ENCODE measurements around the gene KDM1B.

Gene KDM1B

GRCh38 chr6:18263418-18264218, 108.4 kb downstream of the KDM1B start:
- H3K27me3 Mint-ChIP-seq = no peaks in the 10 kb centered on the region
- H3K4me1 Mint-ChIP-seq (ENCODE audit: low read depth) = peaks cover 54% of the 10 kb centered on the region
- H3K27ac Mint-ChIP-seq = peak overlapping the region; percentile 96
- peak; percentile 67 for DNase-seq
- H3K4me3 Mint-ChIP-seq = peak overlapping the region; percentile 89
- H3K36me3 Mint-ChIP-seq (ENCODE audit: low read depth) = peaks cover 56% of the 10 kb centered on the region
- no peaks in the 10 kb centered on the region for H3K9me3 Mint-ChIP-seq

- H3K27ac Mint-ChIP-seq = peak within 1 kb of the TSS; percentile 97
- H3K9me3 Mint-ChIP-seq = no peaks in the 10 kb centered on the region
- H3K27me3 Mint-ChIP-seq = no peaks in the 10 kb centered on the region
- peak within 1 kb of the TSS; percentile 89 for H3K4me3 Mint-ChIP-seq
- peaks cover 51% of the 10 kb centered on the region for H3K36me3 Mint-ChIP-seq (ENCODE audit: low read depth)
- peak; percentile 91 for DNase-seq
- peaks cover 50% of the 10 kb centered on the region for H3K4me1 Mint-ChIP-seq (ENCODE audit: low read depth)
Observed at GRCh38 chr6:18264219-18264922, 109.1 kb downstream of the KDM1B start, which contains the start of gene DEK. TSS of gene DEK (minus strand) at chr6:18264530. CDS start at chr6:18263987, 543 bp downstream.

GRCh38 chr6:18264923-18265377, 109.7 kb downstream of the KDM1B start:
- peak overlapping the region; percentile 89 for H3K4me3 Mint-ChIP-seq
- no peaks in the 10 kb centered on the region for H3K27me3 Mint-ChIP-seq
- peak overlapping the region; percentile 97 for H3K27ac Mint-ChIP-seq
- peaks cover 44% of the 10 kb centered on the region for H3K4me1 Mint-ChIP-seq (ENCODE audit: low read depth)
- H3K36me3 Mint-ChIP-seq (ENCODE audit: low read depth) = peaks cover 46% of the 10 kb centered on the region
- no peak for DNase-seq
- no peaks in the 10 kb centered on the region for H3K9me3 Mint-ChIP-seq

GRCh38 chr6:18265787-18266522, 110.7 kb downstream of the KDM1B start:
- H3K36me3 Mint-ChIP-seq (ENCODE audit: low read depth) = peaks cover 35% of the 10 kb centered on the region
- peaks cover 34% of the 10 kb centered on the region for H3K4me1 Mint-ChIP-seq (ENCODE audit: low read depth)
- H3K4me3 Mint-ChIP-seq = peak overlapping the region; percentile 89
- H3K27ac Mint-ChIP-seq = peak overlapping the region; percentile 97
- H3K27me3 Mint-ChIP-seq = no peaks in the 10 kb centered on the region
- no peaks in the 10 kb centered on the region for H3K9me3 Mint-ChIP-seq
- no peak for DNase-seq

GRCh38 chr6:18266523-18266912, 111.3 kb downstream of the KDM1B start:
- Mint-ChIP-seq H3K36me3 (ENCODE audit: low read depth) (peaks cover 30% of the 10 kb centered on the region), H3K4me1 (ENCODE audit: low read depth) (peaks cover 28% of the 10 kb centered on the region), H3K9me3 (no peaks in the 10 kb centered on the region), H3K4me3 (no peak overlapping the region), H3K27me3 (no peaks in the 10 kb centered on the region), H3K27ac (no peak overlapping the region)
- no peak for DNase-seq

GRCh38 chr6:18268066-18268465, 112.8 kb downstream of the KDM1B start:
- Mint-ChIP-seq H3K9me3 (no peaks in the 10 kb centered on the region), H3K27ac (no peak overlapping the region), H3K4me1 (ENCODE audit: low read depth) (peaks cover 13% of the 10 kb centered on the region), H3K27me3 (no peaks in the 10 kb centered on the region), H3K4me3 (no peak overlapping the region), H3K36me3 (ENCODE audit: low read depth) (peaks cover 14% of the 10 kb centered on the region)
- no peak for DNase-seq

GRCh38 chr6:18269253-18269652, 114.0 kb downstream of the KDM1B start:
- Mint-ChIP-seq H3K4me1 (ENCODE audit: low read depth) (peaks cover 10% of the 10 kb centered on the region), H3K9me3 (no peaks in the 10 kb centered on the region), H3K27ac (no peak overlapping the region), H3K36me3 (ENCODE audit: low read depth) (peaks cover 6% of the 10 kb centered on the region), H3K4me3 (no peak overlapping the region), H3K27me3 (peaks cover 6% of the 10 kb centered on the region)
- DNase-seq = no peak

GRCh38 chr6:18269717-18270116, 114.5 kb downstream of the KDM1B start:
- H3K4me3 Mint-ChIP-seq = no peak overlapping the region

GRCh38 chr6:18270216-18270615, 115.0 kb downstream of the KDM1B start:
- H3K4me3 Mint-ChIP-seq = no peak overlapping the region
- H3K36me3 Mint-ChIP-seq (ENCODE audit: low read depth) = peaks cover under 1% of the 10 kb centered on the region
- H3K4me1 Mint-ChIP-seq (ENCODE audit: low read depth) = peaks cover 4% of the 10 kb centered on the region
- H3K9me3 Mint-ChIP-seq = no peaks in the 10 kb centered on the region
- H3K27ac Mint-ChIP-seq = no peak overlapping the region
- peaks cover 11% of the 10 kb centered on the region for H3K27me3 Mint-ChIP-seq
- DNase-seq = no peak

More at GRCh38 chr6:18269717-18270116, 114.5 kb downstream of the KDM1B start:
- no peaks in the 10 kb centered on the region for H3K9me3 Mint-ChIP-seq
- H3K27me3 Mint-ChIP-seq = peaks cover 7% of the 10 kb centered on the region
- peaks cover 5% of the 10 kb centered on the region for H3K36me3 Mint-ChIP-seq (ENCODE audit: low read depth)
- no peak for DNase-seq
- no peak overlapping the region for H3K27ac Mint-ChIP-seq
- H3K4me1 Mint-ChIP-seq (ENCODE audit: low read depth) = peaks cover 9% of the 10 kb centered on the region
